HepG2 (cell line): ENCODE measurements around the gene SNX9. TPM values are rescaled to one million over a fixed set of nuclear protein-coding genes. Genes with fewer than 3 reads are reported as not detected.

ENCODE experiments used
- ATAC-seq: fragments of 200-7000 bp; cut with Tn5 transposase; 3 replicates; pipeline ENCODE4 v1.9.1; 2020; ENCODE audit warnings: mild to moderate bottlenecking, moderate library complexity
- Bru-seq: library from RNA; stranded (reverse); fragments of 400-500 nt; gene quantifications from one replicate; lab custom pipeline; 2021; lab: Mats Ljungman, UMichigan
- BruChase-seq, 2 experiments: library from RNA; stranded (reverse); fragments of 400-500 nt; gene quantifications; one replicate each; lab custom pipeline; 2021; lab: Mats Ljungman, UMichigan
- BruUV-seq: library from RNA; stranded (reverse); fragments of 400-500 nt; replicated peaks from 2 replicates; lab custom pipeline; 2021; lab: Mats Ljungman, UMichigan
- CTCF ChIA-PET: fragments of 300-600 bp; formaldehyde crosslinking; extraction: SDS; loops from one replicate; lab custom pipeline; 2021; ENCODE audit warnings: low total read pairs, inconsistent platforms, low intra/inter-chr PET ratio; lab: Yijun Ruan, JAX
- POLR2A ChIA-PET: fragments of 350-600 bp; sonication (Branson Sonifier 250); formaldehyde crosslinking; loops from one replicate; lab custom pipeline; 2020; ENCODE audit warnings: antibody characterized with exemption, inconsistent platforms; lab: Yijun Ruan, JAX
- DNase-seq: peaks from one replicate; pipeline ENCODE4 v3.0.0-alpha.2; 2015; ENCODE audit warnings: low spot score
- FAIRE-seq: peaks from 3 replicates; lab custom pipeline; 2011; peaks lifted over from hg19 to GRCh38; lab: Jason Lieb, UNC
- H2AFZ ChIP-seq: one replicate; pipeline ENCODE4 v1.6.1; 2011; ENCODE audit warnings: low read length, inconsistent platforms
- H3K27ac ChIP-seq: fragments of 300-600 bp; 3 replicates; pipeline ENCODE4 v1.8.0; 2011; ENCODE audit warnings: mixed run types, mild to moderate bottlenecking, mixed read lengths, low read length, inconsistent platforms; ENCODE audit not compliant: insufficient read depth; ENCODE audit errors: extremely low read length
- H3K27me3 ChIP-seq, 2 experiments: fragments of 200-600 bp in 1 of 2; 2 replicates in 1 of 2; 3 replicates in 1 of 2; pipeline versions ENCODE4 v1.6.0 to v1.8.0; 2011; ENCODE audit warnings: low read length in 2 of 2, mild to moderate bottlenecking in 2 of 2, moderate library complexity in 2 of 2, inconsistent platforms in 1 of 2; ENCODE audit not compliant: insufficient read depth in 2 of 2, control insufficient read depth in 1 of 2
- H3K36me3 ChIP-seq, 2 experiments: fragments of 200-600 bp in 1 of 2; replicated peaks in 1 of 2; 2 replicates in 1 of 2; 3 replicates in 1 of 2; pipeline versions ENCODE4 v1.5.1 to v1.8.0; 2011; ENCODE audit warnings: low read length in 2 of 2, inconsistent platforms in 1 of 2; ENCODE audit not compliant: insufficient read depth in 2 of 2, control insufficient read depth in 1 of 2
- H3K4me1 ChIP-seq: 2 replicates; pipeline ENCODE4 v1.5.1; 2012; ENCODE audit warnings: low read length, inconsistent platforms; ENCODE audit not compliant: insufficient read depth
- H3K4me2 ChIP-seq: 2 replicates; pipeline ENCODE4 v1.6.0; 2011; ENCODE audit warnings: low read depth, low read length, inconsistent platforms
- H3K4me3 ChIP-seq, 3 experiments: fragments of 200-600 bp in 1 of 3; sonication (generic), shearing (Covaris generic) in 1 of 3; replicated peaks in 1 of 3; 2 replicates each; pipeline ENCODE4 v1.5.1; 2011 to 2016; ENCODE audit warnings: low read length in 3 of 3, inconsistent platforms in 2 of 3, low read depth in 2 of 3, mild to moderate bottlenecking in 2 of 3, control low read depth in 1 of 3, mixed read lengths in 1 of 3; ENCODE audit not compliant: insufficient read depth in 1 of 3
- H3K79me2 ChIP-seq: one replicate; pipeline ENCODE4 v1.6.1; 2011; ENCODE audit warnings: low read length, inconsistent platforms; ENCODE audit not compliant: insufficient read depth
- H3K9ac ChIP-seq: 2 replicates; pipeline ENCODE4 v1.6.0; 2011; ENCODE audit warnings: mild to moderate bottlenecking, low read depth, low read length, inconsistent platforms; ENCODE audit not compliant: insufficient read depth
- H3K9me3 ChIP-seq: 2 replicates; pipeline ENCODE4 v1.5.1; 2012; ENCODE audit warnings: mild to moderate bottlenecking, low read length
- H4K20me1 ChIP-seq: 2 replicates; pipeline ENCODE4 v1.6.0; 2011; ENCODE audit warnings: inconsistent platforms, mild to moderate bottlenecking, low read length, moderate library complexity; ENCODE audit not compliant: insufficient read depth
- BRCA1 ChIP-seq: sonication (generic); formaldehyde crosslinking; IDR thresholded peaks from 2 replicates; pipeline ENCODE4 v1.4.0; 2020; ENCODE audit warnings: missing genetic modification reagents
- DR1 ChIP-seq: sonication (generic); formaldehyde crosslinking; IDR thresholded peaks from 2 replicates; pipeline ENCODE4 v1.8.0; 2021; ENCODE audit warnings: mild to moderate bottlenecking, missing genetic modification reagents, inconsistent platforms
- KAT7 ChIP-seq: IDR thresholded peaks from 2 replicates; pipeline ENCODE4 v1.6.1; 2018; ENCODE audit warnings: borderline replicate concordance, missing compliant biosample characterization
- MAZ ChIP-seq, 2 experiments: sonication (generic) in 1 of 2; formaldehyde crosslinking in 1 of 2; IDR thresholded peaks; 2 replicates each; pipeline versions ENCODE4 v1.5.0 to v1.6.1; 2012 to 2020; ENCODE audit warnings: low read depth in 2 of 2, mild to moderate bottlenecking in 2 of 2, borderline replicate concordance in 1 of 2, improper control_type of control experiment in 1 of 2, low read length in 1 of 2, missing genetic modification reagents in 1 of 2, moderate library complexity in 1 of 2
- MED13 ChIP-seq: sonication (generic); formaldehyde crosslinking; IDR thresholded peaks from 2 replicates; pipeline ENCODE4 v1.5.0; 2020; ENCODE audit warnings: missing genetic modification reagents
- MTF2 ChIP-seq: sonication (generic); formaldehyde crosslinking; IDR thresholded peaks from 2 replicates; pipeline ENCODE4 v1.5.0; 2020; ENCODE audit warnings: missing genetic modification reagents, borderline replicate concordance
- PPARG ChIP-seq: conservative IDR thresholded peaks from 2 replicates; pipeline ENCODE4 v1.6.1; 2016; ENCODE audit warnings: missing biosample characterization, missing genetic modification reagents
- SNAPC2 ChIP-seq: sonication (generic); formaldehyde crosslinking; IDR thresholded peaks from 2 replicates; pipeline ENCODE4 v1.8.1; 2022; ENCODE audit warnings: mild to moderate bottlenecking, missing genetic modification reagents
- ZNF256 ChIP-seq: sonication (generic); formaldehyde crosslinking; conservative IDR thresholded peaks from 2 replicates; pipeline ENCODE4 v1.4.0; 2020; ENCODE audit warnings: missing genetic modification reagents
- ZNF263 ChIP-seq: sonication (generic); formaldehyde crosslinking; IDR thresholded peaks from 2 replicates; pipeline ENCODE4 v1.4.0; 2020; ENCODE audit warnings: missing genetic modification reagents
- ZNF431 ChIP-seq: sonication (generic); formaldehyde crosslinking; IDR thresholded peaks from 2 replicates; pipeline ENCODE4 v1.9.0; 2022; ENCODE audit warnings: missing genetic modification reagents, low read depth, mild to moderate bottlenecking, borderline replicate concordance
- ZSCAN25 ChIP-seq: sonication (generic); formaldehyde crosslinking; IDR thresholded peaks from 2 replicates; pipeline ENCODE4 v1.8.0; 2022; ENCODE audit warnings: mild to moderate bottlenecking, missing genetic modification reagents
- ZSCAN31 ChIP-seq: sonication (generic); formaldehyde crosslinking; IDR thresholded peaks from 2 replicates; pipeline ENCODE4 v1.5.0; 2020; ENCODE audit warnings: low read depth, mild to moderate bottlenecking, missing genetic modification reagents
- WGBS: methylation state at CpG from one replicate; pipeline ENCODE4 v1.1.6; 2017; ENCODE audit warnings: low lambda C conversion rate; 5-methylcytosine and 5-hydroxymethylcytosine counted together
- in situ Hi-C: cut with HindIII; loops from 2 replicates; pipeline ENCODE4 v1.10.0; 2017; ENCODE audit warnings: low pct_unique_long_range_greater_than_20kb; ENCODE audit not compliant: extremely low pct_ligation_motif_present
- intact Hi-C: fragments of 100-400 bp; cut with micrococcal nuclease; formaldehyde crosslinking; loops from one replicate; pipeline ENCODE4 v1.10.0; 2022; ENCODE audit not compliant: unreplicated experiment
- long read RNA-seq, 2 experiments: library from RNA in 1 of 2; library from polyadenylated mRNA in 1 of 2; stranded (forward) in 1 of 2; unstranded in 1 of 2; transcript quantifications; one replicate each; pipeline ENCODE4 v2.0.0, GENCODE V29; 2019 to 2022
- polyA minus RNA-seq, 3 experiments: library from RNA; depleted of rRNA, polyadenylated mRNA; stranded (reverse); fragments of >200 nt; gene quantifications; 2 replicates each; pipeline ENCODE4 v1.2.3, GENCODE V29; 2011; ENCODE audit warnings: low replicate concordance in 1 of 3
- polyA plus RNA-seq, 8 experiments: library from polyadenylated mRNA; depleted of rRNA in 3 of 8; stranded (reverse) in 7 of 8; unstranded in 1 of 8; fragments of >200 nt; fragmentation: Illumina TruSeq in 4 of 8; extraction: Trizol in 4 of 8; gene quantifications; 2 replicates each; pipeline versions ENCODE4 v1.2.1 to v1.2.3, GENCODE V29; 2011 to 2016; ENCODE audit warnings: low read depth in 4 of 8, missing spikeins in 1 of 8, mixed read lengths in 1 of 8; ENCODE audit not compliant: insufficient read depth in 1 of 8
- total RNA-seq, 5 experiments: library from RNA; depleted of rRNA; stranded (reverse); fragments of >200 nt; fragmentation: Illumina TruSeq; extraction: Trizol; gene quantifications; 2 replicates each; pipeline ENCODE4 v1.2.3, GENCODE V29; 2016; ENCODE audit warnings: low read depth in 1 of 5
- TF ChIP-seq, protein P1 (sequence below): sonication (generic); formaldehyde crosslinking; IDR thresholded peaks from 2 replicates; pipeline ENCODE4 v1.8.1; 2023; ENCODE audit warnings: mild to moderate bottlenecking, moderate library complexity, missing genetic modification reagents
- TF ChIP-seq, protein P2 (sequence below): IDR thresholded peaks from 2 replicates; pipeline ENCODE4 v1.6.1; 2016; ENCODE audit warnings: missing compliant biosample characterization, missing genetic modification reagents, borderline replicate concordance

Gene SNX9
- 21.9 and 27.7 TPM in 2 replicates for total RNA-seq (2016; rRNA removed; fragmentation: Illumina TruSeq; extraction: Trizol)
- 3.3 and 3.5 TPM in 2 replicates for total RNA-seq (2016; cell fraction: cytosol; rRNA removed; fragmentation: Illumina TruSeq; extraction: Trizol; ENCODE audit: low read depth)
- total RNA-seq (2016; cell fraction: insoluble cytoplasmic fraction; rRNA removed; fragmentation: Illumina TruSeq; extraction: Trizol), result 20.6 and 26.2 TPM in 2 replicates
- total RNA-seq (2016; cell fraction: membrane; rRNA removed; fragmentation: Illumina TruSeq; extraction: Trizol), result 11.1 and 12.4 TPM in 2 replicates
- total RNA-seq (2016; cell fraction: nucleus; rRNA removed; fragmentation: Illumina TruSeq; extraction: Trizol), result 15.6 and 15.7 TPM in 2 replicates
- 35.2 and 36.0 TPM in 2 replicates for polyA plus RNA-seq (2011; rRNA removed)
- polyA plus RNA-seq (2011; cell fraction: cytosol; rRNA removed), result 25.8 and 32.1 TPM in 2 replicates
- polyA plus RNA-seq (2011; cell fraction: nucleus; rRNA removed), result 24.9 and 25.2 TPM in 2 replicates
- polyA plus RNA-seq (2012), result 29.4 and 32.2 TPM in 2 replicates
- polyA plus RNA-seq (2016; cell fraction: cytosol; fragmentation: Illumina TruSeq; extraction: Trizol; ENCODE audit: low read depth), result 2.4 and 2.5 TPM in 2 replicates
- 27.0 and 29.7 TPM in 2 replicates for polyA plus RNA-seq (2016; cell fraction: insoluble cytoplasmic fraction; fragmentation: Illumina TruSeq; extraction: Trizol; ENCODE audit: low read depth)
- polyA plus RNA-seq (2016; cell fraction: membrane; fragmentation: Illumina TruSeq; extraction: Trizol; ENCODE audit: low read depth), result 6.8 and 7.3 TPM in 2 replicates
- 20.8 and 21.2 TPM in 2 replicates for polyA plus RNA-seq (2016; cell fraction: nucleus; fragmentation: Illumina TruSeq; extraction: Trizol; ENCODE audit: insufficient read depth, low read depth)
- polyA minus RNA-seq (2011; rRNA and poly(A)+ RNA removed; ENCODE audit: low replicate concordance), result 17.0 and 19.8 TPM in 2 replicates
- polyA minus RNA-seq (2011; cell fraction: cytosol; rRNA and poly(A)+ RNA removed), result 22.7 and 25.5 TPM in 2 replicates
- polyA minus RNA-seq (2011; cell fraction: nucleus; rRNA and poly(A)+ RNA removed), result 26.1 and 28.5 TPM in 2 replicates
- Bru-seq, nascent RNA, result percentile 89 among the genes with signal in this experiment
- BruChase-seq, experiment 1, labeled RNA remaining after a 6-hour chase, result percentile 80 among the genes with signal in this experiment
- BruChase-seq, experiment 2, labeled RNA remaining after a 2-hour chase, result percentile 77 among the genes with signal in this experiment
- long read RNA-seq, experiment 1, full-length matches to known transcripts, result 37 of 55 reads
- long read RNA-seq, experiment 1, partial matches to known transcripts, result 13 of 55 reads
- long read RNA-seq, experiment 1, other reads (novel, unspliced or antisense), result 5 of 55 reads
- long read RNA-seq, experiment 2, full-length matches to known transcripts, result 16 of 63 reads
- long read RNA-seq, experiment 2, partial matches to known transcripts, result 43 of 63 reads
- long read RNA-seq, experiment 2, other reads (novel, unspliced or antisense), result 4 of 63 reads

DNA sequence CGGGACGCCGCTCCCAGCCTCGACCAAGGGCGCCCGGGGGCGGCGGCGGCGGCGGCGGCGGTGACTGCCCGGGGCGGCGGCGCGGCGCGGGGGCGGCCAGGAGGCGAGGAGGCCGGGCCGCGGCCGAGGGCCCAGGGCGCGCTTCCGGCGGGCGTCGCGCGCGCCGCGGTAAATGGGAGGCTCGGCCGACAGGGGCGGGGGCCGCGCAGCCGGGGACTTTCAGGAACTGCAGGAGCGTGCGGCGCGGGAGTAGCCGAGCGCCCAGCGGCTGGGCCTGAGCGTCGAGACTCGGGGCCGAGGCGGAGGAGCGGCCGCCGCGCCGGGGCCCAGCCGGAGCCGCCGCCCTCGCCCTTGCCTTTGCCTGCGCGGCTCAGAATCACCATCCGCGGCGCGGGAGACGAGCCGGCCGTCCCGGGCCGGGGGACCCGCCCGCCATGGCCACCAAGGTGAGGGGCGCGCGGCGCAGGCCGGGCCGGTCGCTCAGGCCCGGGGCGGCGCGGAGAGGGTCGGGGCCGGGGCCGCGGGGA, at the start of gene SNX9:
SNX9 (plus strand) TSS at position 246 of the 527 bp plus-strand sequence; CDS start at position 435, 189 bp downstream.
- ATAC-seq, result peak; percentile 86
- Histone ChIP-seq H3K4me1 (peaks cover 39% of the 10 kb centered on the region), H3K27me3 (peaks cover 4 to 20% of the 10 kb centered on the region in 2 experiments; a peak in 4 of 5 replicates), H3K36me3 (no peaks in the 10 kb centered on the region), H3K79me2 (peaks cover 33% of the 10 kb centered on the region), H3K4me2 (peak within 1 kb of the TSS; percentile 84), H3K9ac (peak within 1 kb of the TSS; percentile 98), H3K27ac (peak within 1 kb of the TSS; percentile 79), H3K4me3 (peak within 1 kb of the TSS; percentile 95 to 99 (median 98)), H4K20me1 (peaks cover 18% of the 10 kb centered on the region; the same call in 1 of the 2 replicates), H2AFZ (peak within 1 kb of the TSS; percentile 24), H3K9me3 (no peaks in the 10 kb centered on the region)
- no TSS peak for BruUV-seq
- no peak for FAIRE-seq
- in situ Hi-C loops (no loop called here), intact Hi-C loops (loop anchor here (5.0 kb wide), 2 partner anchors 49 to 66 kb away; no protein-coding TSS in a partner anchor)
- ChIA-PET POLR2A (no interaction called here), CTCF (interaction anchor here (1.0 kb wide), 1 partner anchor 67 kb away, joined by 3 read pairs; no protein-coding TSS in a partner anchor)
- 1% methylated on average over 29 of the region's 92 CpGs for WGBS
- peak; percentile 54 for DNase-seq
- no peak for TF ChIP-seq BRCA1 (CRISPR knock-in tag)
- TF ChIP-seq MED13 (CRISPR knock-in tag), result 0 out of 2 replicates have a peak, but pooled peaks have one; percentile 4
- TF ChIP-seq ZNF263, result 0 out of 2 replicates have a peak, but pooled peaks have one; percentile 24
- TF ChIP-seq MTF2 (CRISPR knock-in tag), result peak; percentile 70; the same call in 1 of the 2 replicates
- 0 out of 2 replicates have a peak, but pooled peaks have one; percentile 13 for TF ChIP-seq SNAPC2 (CRISPR knock-in tag)
- TF ChIP-seq, protein P1, sequence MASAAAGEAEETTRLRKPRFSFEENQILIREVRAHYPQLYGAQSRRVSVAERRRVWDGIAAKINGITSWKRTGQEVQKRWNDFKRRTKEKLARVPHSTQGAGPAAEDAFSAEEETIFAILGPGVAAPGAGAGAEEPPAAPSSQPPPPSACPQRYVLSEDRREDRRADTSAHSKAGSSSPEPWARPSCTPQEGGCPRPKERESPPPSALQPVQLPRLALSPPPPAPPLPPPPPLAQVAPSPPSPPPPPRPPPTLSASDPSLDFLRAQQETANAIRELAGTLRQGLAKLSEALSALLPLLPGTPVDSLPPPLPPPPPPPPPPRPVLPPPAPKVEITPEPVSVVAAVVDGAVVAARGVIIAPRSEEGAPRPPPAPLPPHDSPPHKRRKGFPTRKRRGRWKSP (CRISPR knock-in tag), result 0 out of 2 replicates have a peak, but pooled peaks have one; percentile 3
- 0 out of 2 replicates have a peak, but pooled peaks have one; percentile 41 for TF ChIP-seq ZSCAN25 (CRISPR knock-in tag)
- TF ChIP-seq MAZ (IDR thresholded peaks at IDR 0.05; ENCODE audit: borderline replicate concordance, low read depth, low read length), result no peak; the same call in 1 of the 2 replicates
- peak; percentile 57; the same call in 1 of the 2 replicates for TF ChIP-seq MAZ (CRISPR knock-in tag; IDR thresholded peaks at IDR 0.05; ENCODE audit: low read depth)
- TF ChIP-seq ZNF256 (CRISPR knock-in tag), result no peak
- 0 out of 2 replicates have a peak, but pooled peaks have one; percentile 21 for TF ChIP-seq DR1 (CRISPR knock-in tag)
- TF ChIP-seq ZNF431 (CRISPR knock-in tag), result 0 out of 2 replicates have a peak, but pooled peaks have one; percentile 15
- TF ChIP-seq, protein P2, sequence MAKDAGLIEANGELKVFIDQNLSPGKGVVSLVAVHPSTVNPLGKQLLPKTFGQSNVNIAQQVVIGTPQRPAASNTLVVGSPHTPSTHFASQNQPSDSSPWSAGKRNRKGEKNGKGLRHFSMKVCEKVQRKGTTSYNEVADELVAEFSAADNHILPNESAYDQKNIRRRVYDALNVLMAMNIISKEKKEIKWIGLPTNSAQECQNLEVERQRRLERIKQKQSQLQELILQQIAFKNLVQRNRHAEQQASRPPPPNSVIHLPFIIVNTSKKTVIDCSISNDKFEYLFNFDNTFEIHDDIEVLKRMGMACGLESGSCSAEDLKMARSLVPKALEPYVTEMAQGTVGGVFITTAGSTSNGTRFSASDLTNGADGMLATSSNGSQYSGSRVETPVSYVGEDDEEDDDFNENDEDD, result 0 out of 2 replicates have a peak, but pooled peaks have one; percentile 61
- no peak for TF ChIP-seq KAT7 (CRISPR knock-in tag)
- TF ChIP-seq PPARG (CRISPR knock-in tag), result no peak
- TF ChIP-seq ZSCAN31 (CRISPR knock-in tag), result peak; percentile 49; the same call in 1 of the 2 replicates
